H9 (cell line): ENCODE data around the gene TFDP1. TPM values are rescaled to one million over a fixed set of nuclear protein-coding genes. Genes with fewer than 3 reads are reported as not detected.

Experiments
- DNase-seq: peaks from one replicate; pipeline ENCODE4 v3.0.0-alpha.2; 2017
- H2AFZ ChIP-seq: one replicate; pipeline ENCODE4 v1.6.1; 2013; ENCODE audit warnings: mild to moderate bottlenecking, low read length, control low read depth, moderate library complexity
- H2AK5ac ChIP-seq: 2 replicates; pipeline ENCODE4 v1.6.1; 2013; ENCODE audit warnings: low read length, control low read depth, mixed read lengths; ENCODE audit not compliant: insufficient read length
- H2BK120ac ChIP-seq: one replicate; pipeline ENCODE4 v1.6.1; 2013; ENCODE audit warnings: low read depth, mild to moderate bottlenecking, low read length, control low read depth, inconsistent platforms; ENCODE audit not compliant: poor library complexity, severe bottlenecking
- H2BK12ac ChIP-seq: 2 replicates; pipeline ENCODE4 v1.6.1; 2013; ENCODE audit warnings: low read length, control low read depth, mixed read lengths, low read depth; ENCODE audit not compliant: insufficient read length
- H2BK15ac ChIP-seq: 2 replicates; pipeline ENCODE4 v1.6.1; 2013; ENCODE audit warnings: low read depth, low read length, control low read depth
- H2BK20ac ChIP-seq: one replicate; pipeline ENCODE4 v1.6.1; 2013; ENCODE audit warnings: low read depth, mild to moderate bottlenecking, low read length, control low read depth, inconsistent platforms; ENCODE audit not compliant: poor library complexity, severe bottlenecking
- H2BK5ac ChIP-seq: 2 replicates; pipeline ENCODE4 v1.6.1; 2013; ENCODE audit warnings: low read length, control low read depth, mixed read lengths; ENCODE audit not compliant: insufficient read length
- H3K14ac ChIP-seq: 2 replicates; pipeline ENCODE4 v1.6.1; 2013; ENCODE audit warnings: low read length, control low read depth; ENCODE audit not compliant: insufficient read depth
- H3K18ac ChIP-seq: 2 replicates; pipeline ENCODE4 v1.6.1; 2013; ENCODE audit warnings: low read depth, mild to moderate bottlenecking, mixed read lengths, low read length, control low read depth; ENCODE audit not compliant: insufficient read length
- H3K23ac ChIP-seq: 2 replicates; pipeline ENCODE4 v1.6.1; 2013; ENCODE audit warnings: low read length, control low read depth, mixed read lengths, low read depth; ENCODE audit not compliant: insufficient read length
- H3K23me2 ChIP-seq: 2 replicates; pipeline ENCODE4 v1.6.1; 2013; ENCODE audit warnings: low read depth, mild to moderate bottlenecking, mixed read lengths, low read length, control low read depth; ENCODE audit not compliant: insufficient read length, poor library complexity, severe bottlenecking
- H3K27ac ChIP-seq: 2 replicates; pipeline ENCODE4 v1.5.1; 2013; ENCODE audit warnings: low read length, control low read depth, mixed read lengths, low read depth; ENCODE audit not compliant: insufficient read length
- H3K27me3 ChIP-seq: 2 replicates; pipeline ENCODE4 v1.6.1; 2013; ENCODE audit warnings: low read length, control low read depth, inconsistent platforms; ENCODE audit not compliant: insufficient read depth
- H3K4ac ChIP-seq: 2 replicates; pipeline ENCODE4 v1.6.1; 2013; ENCODE audit warnings: low read depth, mild to moderate bottlenecking, control low read depth, inconsistent platforms, low read length, moderate library complexity
- H3K4me1 ChIP-seq: 2 replicates; pipeline ENCODE4 v1.6.1; 2013; ENCODE audit warnings: low read length, control low read depth, inconsistent platforms; ENCODE audit not compliant: insufficient read depth
- H3K4me2 ChIP-seq: 2 replicates; pipeline ENCODE4 v1.6.1; 2013; ENCODE audit warnings: low read length, control low read depth, mixed read lengths; ENCODE audit not compliant: insufficient read length, insufficient read depth
- H3K56ac ChIP-seq: 2 replicates; pipeline ENCODE4 v1.6.1; 2013; ENCODE audit warnings: low read depth, mild to moderate bottlenecking, mixed read lengths, low read length, control low read depth; ENCODE audit not compliant: insufficient read length
- H3K79me1 ChIP-seq: 2 replicates; pipeline ENCODE4 v1.6.1; 2013; ENCODE audit warnings: low read depth, mild to moderate bottlenecking, moderate library complexity, low read length, control low read depth, inconsistent platforms; ENCODE audit not compliant: insufficient read depth, poor library complexity, severe bottlenecking
- H3K79me2 ChIP-seq: 2 replicates; pipeline ENCODE4 v1.6.1; 2013; ENCODE audit warnings: low read length, control low read depth, inconsistent platforms; ENCODE audit not compliant: insufficient read depth
- H3K9ac ChIP-seq: 2 replicates; pipeline ENCODE4 v1.6.1; 2013; ENCODE audit warnings: low read length, control low read depth, mixed read lengths; ENCODE audit not compliant: insufficient read length; ENCODE audit errors: extremely low read depth
- H3K9me3 ChIP-seq: one replicate; pipeline ENCODE4 v1.6.1; 2013; ENCODE audit warnings: low read depth, low read length, inconsistent platforms; ENCODE audit not compliant: control insufficient read depth
- H3T11ph ChIP-seq: one replicate; pipeline ENCODE4 v1.6.1; 2013; ENCODE audit warnings: mild to moderate bottlenecking, low read length, control low read depth, inconsistent platforms
- H4K20me1 ChIP-seq: one replicate; pipeline ENCODE4 v1.6.1; 2013; ENCODE audit not compliant: control insufficient read depth, insufficient read length, insufficient read depth
- H4K5ac ChIP-seq: 2 replicates; pipeline ENCODE4 v1.6.1; 2013; ENCODE audit warnings: low read depth, mild to moderate bottlenecking, mixed read lengths, low read length, control low read depth; ENCODE audit not compliant: insufficient read length
- H4K8ac ChIP-seq: replicated peaks from 2 replicates; pipeline ENCODE4 v1.6.1; 2013; ENCODE audit warnings: low read length, control low read depth, mixed read lengths, low read depth; ENCODE audit not compliant: insufficient read length
- H4K91ac ChIP-seq: 2 replicates; pipeline ENCODE4 v1.6.1; 2013; ENCODE audit warnings: low read depth, mild to moderate bottlenecking, moderate library complexity, mixed read lengths, low read length, control low read depth; ENCODE audit not compliant: insufficient read length
- H3K27ac Mint-ChIP-seq, 3 experiments: 2 replicates in 2 of 3; 3 replicates in 1 of 3; pipeline ENCODE4 v1.8.0; 2020 to 2021; ENCODE audit warnings: mixed read lengths in 3 of 3, mild to moderate bottlenecking in 1 of 3, moderate library complexity in 1 of 3
- H3K27me3 Mint-ChIP-seq: 2 replicates; pipeline ENCODE4 v1.8.0; 2021; ENCODE audit warnings: low read depth, mild to moderate bottlenecking, moderate library complexity, mixed read lengths
- H3K36me3 Mint-ChIP-seq, 3 experiments: 2 replicates in 2 of 3; 3 replicates in 1 of 3; pipeline ENCODE4 v1.8.0; 2020 to 2021; ENCODE audit warnings: low read depth in 3 of 3, mixed read lengths in 3 of 3; ENCODE audit not compliant: insufficient read depth in 1 of 3
- H3K4me1 Mint-ChIP-seq, 2 experiments: 2 replicates each; pipeline ENCODE4 v1.8.0; 2020; ENCODE audit warnings: mixed read lengths in 2 of 2
- H3K4me3 Mint-ChIP-seq, 2 experiments: 2 replicates in 1 of 2; 3 replicates in 1 of 2; pipeline ENCODE4 v1.8.0; 2020 to 2021; ENCODE audit warnings: mild to moderate bottlenecking in 2 of 2, mixed read lengths in 2 of 2, moderate library complexity in 1 of 2
- H3K9me3 Mint-ChIP-seq, 2 experiments: 2 replicates in 1 of 2; 3 replicates in 1 of 2; pipeline ENCODE4 v1.8.0; 2020; ENCODE audit warnings: mild to moderate bottlenecking in 2 of 2, mixed read lengths in 2 of 2, moderate library complexity in 1 of 2
- CTCF ChIP-seq: fragments of 200-600 bp; sonication (generic); conservative IDR thresholded peaks from 3 replicates; pipeline ENCODE4 v1.8.0; 2021; ENCODE audit warnings: antibody characterized with exemption, mild to moderate bottlenecking
- WGBS: extraction: QIAGEN DNeasy Blood & Tissue Kit; methylation state at CpG from one replicate; pipeline ENCODE4 v1.1.7; 2013; ENCODE audit warnings: missing lambda C conversion rate, low lambda C conversion rate, mixed read lengths; ENCODE audit not compliant: insufficient read length; ENCODE audit errors: extremely low coverage; 5-methylcytosine and 5-hydroxymethylcytosine counted together
- total RNA-seq: library from RNA; stranded (reverse); gene quantifications from 2 replicates; pipeline ENCODE4 v1.2.1, GENCODE V29; 2021

The TFDP1 gene
- total RNA-seq, 1 experiment from 2014 or later = 111 TPM

GRCh38 chr13:113644800-113645199 is 60.2 kb downstream of the TFDP1 start:
- Histone ChIP-seq H3K56ac (no peak overlapping the region), H3T11ph (no peak overlapping the region), H3K14ac (no peak overlapping the region), H3K27ac (no peak overlapping the region), H3K23ac (no peak overlapping the region), H4K8ac (no peak overlapping the region), H2BK15ac (no peak overlapping the region), H3K79me1 (no peaks in the 10 kb centered on the region), H4K91ac (no peak overlapping the region), H3K9ac (no peak overlapping the region), H3K27me3 (no peaks in the 10 kb centered on the region), H4K5ac (no peak overlapping the region), H2BK20ac (no peak overlapping the region), H2BK12ac (no peak overlapping the region), H3K79me2 (no peaks in the 10 kb centered on the region), H2AFZ (no peak overlapping the region), H3K4me1 (no peaks in the 10 kb centered on the region), H2BK5ac (no peak overlapping the region), H2AK5ac (no peak overlapping the region), H3K9me3 (peaks cover 10% of the 10 kb centered on the region), H4K20me1 (no peaks in the 10 kb centered on the region), H3K4ac (no peak overlapping the region), H2BK120ac (no peak overlapping the region), H3K23me2 (no peaks in the 10 kb centered on the region), H3K4me2 (no peak overlapping the region), H3K18ac (no peak overlapping the region)
- peaks cover 4% of the 10 kb centered on the region in 2 experiments for H3K4me1 Mint-ChIP-seq
- DNase-seq = no peak
- no peak overlapping the region for H3K27ac Mint-ChIP-seq
- no peak overlapping the region for H3K4me3 Mint-ChIP-seq
- no CpG with 5 or more reads among the region's 1 CpG for WGBS
- peaks cover 10% of the 10 kb centered on the region for H3K27me3 Mint-ChIP-seq
- peaks cover 0 to 70% of the 10 kb centered on the region in 2 experiments; a peak in 3 of 5 replicates for H3K9me3 Mint-ChIP-seq
- H3K36me3 Mint-ChIP-seq = peaks cover 28 to 82% (median 72%) of the 10 kb centered on the region in 3 experiments; a peak in 6 of 7 replicates
- TF ChIP-seq CTCF = no peak
